Fibroblast of lung (primary cell): Measurements from ENCODE around the gene UNC13D. TPM values are rescaled to one million over a fixed set of nuclear protein-coding genes. Genes with fewer than 3 reads are reported as not detected.
A peak's percentile ranks its signal among the peaks of the same experiment; 100 is the strongest.

Source experiments
- DNase-seq, 2 donors: peaks; one replicate each; pipeline versions ENCODE4 v3.0.0 to v3.0.0-alpha.2; 2010; ENCODE audit warnings: low read depth in 2 of 2
- H2AFZ ChIP-seq: 2 replicates; pipeline ENCODE4 v1.5.1; 2012; ENCODE audit warnings: low read length, control low read depth, inconsistent platforms
- H3K27ac ChIP-seq: 2 replicates; pipeline ENCODE4 v1.5.1; 2011; ENCODE audit warnings: low read length, control low read depth; ENCODE audit not compliant: insufficient read depth
- H3K27me3 ChIP-seq: 2 replicates; pipeline ENCODE4 v1.5.1; 2011; ENCODE audit warnings: mild to moderate bottlenecking, low read length; ENCODE audit not compliant: control insufficient read depth, insufficient read depth
- H3K36me3 ChIP-seq: 2 replicates; pipeline ENCODE4 v1.5.1; 2011; ENCODE audit warnings: low read length; ENCODE audit not compliant: control insufficient read depth, insufficient read depth
- H3K4me1 ChIP-seq: 2 replicates; pipeline ENCODE4 v1.5.1; 2011; ENCODE audit warnings: low read length; ENCODE audit not compliant: control insufficient read depth, insufficient read depth; ENCODE audit errors: extremely low read depth
- H3K4me2 ChIP-seq: 2 replicates; pipeline ENCODE4 v1.5.1; 2011; ENCODE audit warnings: low read length, control low read depth; ENCODE audit not compliant: insufficient read depth; ENCODE audit errors: extremely low read depth
- H3K4me3 ChIP-seq, 4 experiments: fragments of 200-600 bp in 1 of 4; sonication (generic) in 1 of 4; replicated peaks in 1 of 4; 2 replicates each; pipeline ENCODE4 v1.5.1; 2011 to 2016; ENCODE audit warnings: low read length in 4 of 4, low read depth in 3 of 4, mild to moderate bottlenecking in 3 of 4, control low read depth in 2 of 4, inconsistent platforms in 1 of 4, mixed read lengths in 1 of 4; ENCODE audit not compliant: insufficient read depth in 1 of 4; ENCODE audit errors: control extremely low read depth in 1 of 4
- H3K79me2 ChIP-seq: 2 replicates; pipeline ENCODE4 v1.5.1; 2012; ENCODE audit warnings: mild to moderate bottlenecking, low read length, inconsistent platforms; ENCODE audit not compliant: control insufficient read depth, insufficient read depth
- H3K9ac ChIP-seq: 2 replicates; pipeline ENCODE4 v1.5.1; 2011; ENCODE audit warnings: mild to moderate bottlenecking, low read length, control low read depth; ENCODE audit not compliant: insufficient read depth
- H3K9me3 ChIP-seq: 2 replicates; pipeline ENCODE4 v1.5.1; 2012; ENCODE audit warnings: low read depth, low read length; ENCODE audit not compliant: control insufficient read depth, insufficient read depth
- H4K20me1 ChIP-seq: 2 replicates; pipeline ENCODE4 v1.5.1; 2011; ENCODE audit warnings: low read length; ENCODE audit not compliant: control insufficient read depth, insufficient read depth; ENCODE audit errors: extremely low read depth
- CTCF ChIP-seq, 2 donors: IDR thresholded peaks in 1 of 2; conservative IDR thresholded peaks in 1 of 2; 1 replicate in 1 of 2; 2 replicates in 1 of 2; pipeline ENCODE4 v1.5.1; 2011 to 2012; ENCODE audit warnings: low read length in 2 of 2, control low read depth in 1 of 2, inconsistent platforms in 1 of 2, low read depth in 1 of 2, mild to moderate bottlenecking in 1 of 2
- EZH2 ChIP-seq: IDR thresholded peaks from 2 replicates; pipeline ENCODE4 v1.5.1; 2012; ENCODE audit warnings: low read length, control low read depth, mild to moderate bottlenecking; ENCODE audit errors: missing control alignments
- polyA plus RNA-seq, 2 donors: library from polyadenylated mRNA; depleted of rRNA in 1 of 2; stranded (reverse) in 1 of 2; unstranded in 1 of 2; fragments of >200 nt; gene quantifications; 2 replicates each; pipeline ENCODE4 v1.2.1, GENCODE V29; 2011 to 2012; ENCODE audit warnings: missing spikeins in 1 of 2
- total RNA-seq: library from RNA; depleted of rRNA; stranded (reverse); fragments of >200 nt; gene quantifications from 2 replicates; pipeline ENCODE4 v1.2.1, GENCODE V29; 2014

Gene UNC13D
- total and polyA plus RNA-seq, 2 donors (not counting 1 experiment from before 2014, with no cell fraction given), result 0.22 to 1.5 TPM

DNA sequence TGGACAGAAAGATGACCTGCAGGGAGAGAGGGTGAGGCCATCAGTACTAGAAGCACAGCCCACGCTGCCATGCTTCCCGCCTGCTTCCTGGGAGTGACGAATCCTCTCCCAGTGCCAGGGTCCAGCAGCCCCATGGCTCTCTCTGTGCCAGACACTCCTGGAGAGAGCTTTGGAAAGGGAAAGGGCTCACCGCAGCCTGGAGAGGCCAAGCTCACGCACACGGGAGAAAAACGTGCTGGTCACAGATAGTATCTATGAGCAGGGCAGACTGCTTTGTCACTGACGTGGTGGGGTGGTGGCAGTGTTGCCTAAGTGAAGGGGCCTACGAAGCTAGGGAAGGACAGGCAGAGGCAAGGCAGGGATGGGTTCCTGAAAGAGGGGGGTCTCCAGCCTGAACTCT is 5.5 kb upstream of the UNC13D start:
- DNase-seq, result no peak
- no peak overlapping the region for H3K9ac ChIP-seq
- peaks cover 18% of the 10 kb centered on the region for H3K36me3 ChIP-seq
- H3K4me1 ChIP-seq, result peaks cover 12% of the 10 kb centered on the region
- no peak overlapping the region for H3K27ac ChIP-seq
- H4K20me1 ChIP-seq, result no peaks in the 10 kb centered on the region
- no peaks in the 10 kb centered on the region for H3K9me3 ChIP-seq
- no peak for TF ChIP-seq EZH2
- TF ChIP-seq CTCF (conservative IDR thresholded peaks at IDR 0.05 in 1 of 2, IDR thresholded peaks at IDR 0.05 in 1 of 2; ENCODE audit: low read depth in 1 of 2, low read length in 2 of 2), result no peak
- peaks cover 5% of the 10 kb centered on the region for H3K79me2 ChIP-seq
- no peak overlapping the region for H3K4me3 ChIP-seq
- no peak overlapping the region for H3K4me2 ChIP-seq
- no peak overlapping the region for H2AFZ ChIP-seq
- no peaks in the 10 kb centered on the region for H3K27me3 ChIP-seq

GRCh38 chr17:75849279-75849646 is 5.1 kb upstream of the UNC13D start:
- no peak for DNase-seq

DNA sequence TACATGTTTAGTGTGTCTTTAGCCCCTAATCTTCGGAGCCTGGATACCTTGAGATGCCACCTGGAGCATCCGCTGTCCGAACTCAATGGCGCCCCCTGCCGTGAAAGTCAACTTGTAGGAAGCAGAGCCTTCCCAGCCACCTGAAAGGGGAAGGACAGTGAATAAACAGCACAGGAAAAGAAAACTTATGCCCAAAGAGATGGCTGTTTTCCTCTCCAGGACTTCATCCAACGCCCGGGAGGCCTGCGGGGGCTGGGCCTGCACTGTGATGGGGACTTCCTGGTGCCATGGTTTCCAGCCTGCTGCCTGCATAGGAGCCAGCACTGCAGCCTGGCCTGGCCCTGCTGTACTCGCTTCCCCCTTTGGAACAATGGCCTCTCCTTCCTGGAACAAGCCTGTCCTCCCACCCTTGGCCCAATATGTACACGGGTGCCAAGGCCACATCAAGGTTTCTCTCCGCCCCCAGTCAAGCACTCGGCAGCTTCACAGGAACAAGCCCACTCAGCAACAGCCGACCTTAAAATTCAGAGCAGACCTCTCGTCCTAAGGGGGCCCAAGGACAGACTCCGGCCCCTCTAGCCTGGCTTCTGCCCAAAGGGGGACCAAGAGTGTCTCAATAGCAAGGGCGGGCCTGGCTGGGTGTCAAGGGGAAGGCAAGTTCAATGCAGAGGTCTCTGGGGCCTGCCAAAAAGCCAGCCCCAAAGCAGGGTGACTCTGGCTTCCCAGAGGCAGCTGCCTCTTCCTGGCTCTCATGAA is 4.5 kb upstream of the UNC13D start:
- Histone ChIP-seq H3K27ac (no peak overlapping the region), H3K79me2 (no peaks in the 10 kb centered on the region), H3K27me3 (no peaks in the 10 kb centered on the region), H3K36me3 (peaks cover 18% of the 10 kb centered on the region), H3K9me3 (no peaks in the 10 kb centered on the region), H3K4me1 (peaks cover 9% of the 10 kb centered on the region), H4K20me1 (no peaks in the 10 kb centered on the region), H3K4me2 (no peak overlapping the region), H3K4me3 (no peak overlapping the region), H2AFZ (no peak overlapping the region), H3K9ac (no peak overlapping the region)
- DNase-seq, result peak in 1 of 2 donors; percentile 47
- TF ChIP-seq EZH2 (no peak), CTCF (conservative IDR thresholded peaks at IDR 0.05 in 1 of 2, IDR thresholded peaks at IDR 0.05 in 1 of 2; ENCODE audit: low read depth in 1 of 2, low read length in 2 of 2) (peak; percentile 53 to 76)

More at GRCh38 chr17:75849279-75849646, 5.1 kb upstream of the UNC13D start:
- H4K20me1 ChIP-seq, result no peaks in the 10 kb centered on the region
- no peaks in the 10 kb centered on the region for H3K9me3 ChIP-seq
- peaks cover under 1% of the 10 kb centered on the region for H3K79me2 ChIP-seq
- no peak overlapping the region for H3K9ac ChIP-seq
- peaks cover 18% of the 10 kb centered on the region for H3K36me3 ChIP-seq
- no peak overlapping the region for H3K4me2 ChIP-seq
- peaks cover 12% of the 10 kb centered on the region for H3K4me1 ChIP-seq
- H3K27ac ChIP-seq, result no peak overlapping the region
- TF ChIP-seq EZH2, result no peak
- TF ChIP-seq CTCF (conservative IDR thresholded peaks at IDR 0.05 in 1 of 2, IDR thresholded peaks at IDR 0.05 in 1 of 2; ENCODE audit: low read depth in 1 of 2, low read length in 2 of 2), result no peak
- H3K4me3 ChIP-seq, result no peak overlapping the region
- H2AFZ ChIP-seq, result no peak overlapping the region
- H3K27me3 ChIP-seq, result no peaks in the 10 kb centered on the region
